ENCODE results near the gene VPS52. TPM values are rescaled to one million over a fixed set of nuclear protein-coding genes. Genes with fewer than 3 reads are reported as not detected.
"Not testable (repeated sequence)": the region's sequence is repeated elsewhere in the genome, so short reads cannot be mapped to it uniquely, and the experiment has no call there.

The VPS52 gene
- total RNA-seq, 2 experiments from 2014 or later: 50.4 to 73.5 TPM

DNA sequence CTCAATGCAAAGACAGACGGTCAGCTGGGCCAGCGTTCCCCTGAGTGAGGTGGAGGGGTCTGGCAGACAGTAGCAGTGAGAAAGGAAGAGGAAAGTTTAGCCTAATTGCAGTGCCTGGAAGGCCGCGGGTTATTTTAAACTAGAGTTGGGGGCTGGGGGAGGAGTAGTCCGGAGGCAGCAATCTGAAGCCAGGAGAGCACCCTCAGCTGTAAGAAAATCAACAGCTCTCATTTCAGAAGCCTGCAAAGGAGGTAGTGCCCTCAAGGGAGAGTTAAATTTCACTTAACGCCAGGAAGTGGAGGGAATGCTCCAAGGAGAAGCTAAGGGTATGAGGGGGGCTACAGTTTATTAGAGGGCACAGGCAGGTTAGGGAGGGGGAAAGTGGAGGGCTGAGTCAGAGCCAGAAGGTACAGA lies 36.4 kb downstream of the VPS52 start:
- no TSS peak for BruUV-seq (replicated peaks)
- TF ChIP-seq, protein P1, sequence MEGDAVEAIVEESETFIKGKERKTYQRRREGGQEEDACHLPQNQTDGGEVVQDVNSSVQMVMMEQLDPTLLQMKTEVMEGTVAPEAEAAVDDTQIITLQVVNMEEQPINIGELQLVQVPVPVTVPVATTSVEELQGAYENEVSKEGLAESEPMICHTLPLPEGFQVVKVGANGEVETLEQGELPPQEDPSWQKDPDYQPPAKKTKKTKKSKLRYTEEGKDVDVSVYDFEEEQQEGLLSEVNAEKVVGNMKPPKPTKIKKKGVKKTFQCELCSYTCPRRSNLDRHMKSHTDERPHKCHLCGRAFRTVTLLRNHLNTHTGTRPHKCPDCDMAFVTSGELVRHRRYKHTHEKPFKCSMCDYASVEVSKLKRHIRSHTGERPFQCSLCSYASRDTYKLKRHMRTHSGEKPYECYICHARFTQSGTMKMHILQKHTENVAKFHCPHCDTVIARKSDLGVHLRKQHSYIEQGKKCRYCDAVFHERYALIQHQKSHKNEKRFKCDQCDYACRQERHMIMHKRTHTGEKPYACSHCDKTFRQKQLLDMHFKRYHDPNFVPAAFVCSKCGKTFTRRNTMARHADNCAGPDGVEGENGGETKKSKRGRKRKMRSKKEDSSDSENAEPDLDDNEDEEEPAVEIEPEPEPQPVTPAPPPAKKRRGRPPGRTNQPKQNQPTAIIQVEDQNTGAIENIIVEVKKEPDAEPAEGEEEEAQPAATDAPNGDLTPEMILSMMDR (conservative IDR thresholded peaks at IDR 0.05; ENCODE audit: low read length): no peak
- TF ChIP-seq EZH2phosphoT487 (IDR thresholded peaks at IDR 0.05; ENCODE audit: borderline replicate concordance, low read depth, low read length): no peak
- POLR2A ChIA-PET: interaction anchor here (0.6 to 0.7 kb wide), 2 partner anchors 383 to 804 kb away, joined by 4 read pairs; no protein-coding TSS in a partner anchor

DNA sequence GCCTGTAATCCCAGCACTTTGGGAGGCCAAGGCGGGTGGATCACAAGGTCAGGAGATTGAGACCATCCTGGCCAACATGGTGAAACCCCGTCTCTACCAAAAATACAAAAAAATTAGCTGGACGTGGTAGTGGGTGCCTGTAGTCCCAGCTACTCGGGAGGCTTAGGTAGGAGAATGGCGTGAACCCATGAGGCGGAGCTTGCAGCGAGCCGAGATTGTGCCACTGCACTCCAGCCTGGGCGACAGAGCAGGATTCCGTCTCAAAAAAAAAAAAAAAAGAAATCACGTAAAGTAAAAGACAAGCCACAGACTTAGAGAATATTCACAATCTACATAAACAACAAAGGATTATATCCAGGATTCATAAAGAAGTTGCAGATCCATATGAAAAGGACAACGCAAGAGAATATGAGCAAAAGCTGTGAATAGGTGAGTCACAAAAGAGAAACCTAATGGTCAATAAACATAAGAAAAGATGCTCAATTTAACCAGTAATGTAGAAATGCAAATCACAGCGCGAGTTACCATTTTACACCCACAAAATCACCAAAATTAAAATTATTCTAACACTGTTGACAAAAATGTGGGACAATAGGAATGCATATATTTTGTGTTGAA lies 45.1 kb downstream of the VPS52 start:
- H3K36me3 ChIP-seq (ENCODE audit: insufficient read depth, low read length); H4K20me1 ChIP-seq (ENCODE audit: insufficient read depth, low read length); H3K27ac ChIP-seq (ENCODE audit: low read depth, low read length, poor library complexity, severe bottlenecking); H3K9me3 ChIP-seq (ENCODE audit: low read length); H3K4me3 ChIP-seq (ENCODE audit: low read depth, low read length, poor library complexity, severe bottlenecking); H3K4me2 ChIP-seq (ENCODE audit: low read length); H3K9me2 ChIP-seq (ENCODE audit: insufficient read depth, low read length); intact Hi-C loops (cut with micrococcal nuclease; ENCODE audit: unreplicated experiment); H3K79me2 ChIP-seq (ENCODE audit: insufficient read depth, low read depth, low read length); H2AFZ ChIP-seq (ENCODE audit: low read length); H3K4me1 ChIP-seq (ENCODE audit: insufficient read depth, low read length, poor library complexity, severe bottlenecking); CTCF ChIA-PET (ENCODE audit: unreplicated experiment); DNase-seq (ENCODE audit: low spot score); BruUV-seq (replicated peaks): not testable (repeated sequence)
- POLR2A ChIA-PET: interaction anchor here (1.5 kb wide), 1 partner anchor 18 kb away, joined by 3 read pairs; no protein-coding TSS in a partner anchor

More for the DNA sequence above, 36.4 kb downstream of the VPS52 start:
- no peak overlapping the region for H3K27ac ChIP-seq (ENCODE audit: low read depth, low read length, poor library complexity, severe bottlenecking)
- H3K4me2 ChIP-seq (ENCODE audit: low read length): no peak overlapping the region
- no peak overlapping the region for H3K4me3 ChIP-seq (ENCODE audit: low read depth, low read length, poor library complexity, severe bottlenecking)
- H3K36me3 ChIP-seq (ENCODE audit: insufficient read depth, low read length): no peaks in the 10 kb centered on the region
- no peaks in the 10 kb centered on the region for H3K4me1 ChIP-seq (ENCODE audit: insufficient read depth, low read length, poor library complexity, severe bottlenecking)
- no peaks in the 10 kb centered on the region for H3K9me3 ChIP-seq (ENCODE audit: low read length)
- no peaks in the 10 kb centered on the region for H3K79me2 ChIP-seq (ENCODE audit: insufficient read depth, low read depth, low read length)
- no peaks in the 10 kb centered on the region for H3K9me2 ChIP-seq (ENCODE audit: insufficient read depth, low read length)
- CTCF ChIA-PET (ENCODE audit: unreplicated experiment): interaction anchor here (0.9 kb wide), 1 partner anchor 13 kb away, joined by 6 read pairs; no protein-coding TSS in a partner anchor
- no peak for DNase-seq (ENCODE audit: low spot score)
- intact Hi-C loops (cut with micrococcal nuclease; ENCODE audit: unreplicated experiment): no loop called here
- H4K20me1 ChIP-seq (ENCODE audit: insufficient read depth, low read length): no peaks in the 10 kb centered on the region
- H2AFZ ChIP-seq (ENCODE audit: low read length): no peak overlapping the region

DNA sequence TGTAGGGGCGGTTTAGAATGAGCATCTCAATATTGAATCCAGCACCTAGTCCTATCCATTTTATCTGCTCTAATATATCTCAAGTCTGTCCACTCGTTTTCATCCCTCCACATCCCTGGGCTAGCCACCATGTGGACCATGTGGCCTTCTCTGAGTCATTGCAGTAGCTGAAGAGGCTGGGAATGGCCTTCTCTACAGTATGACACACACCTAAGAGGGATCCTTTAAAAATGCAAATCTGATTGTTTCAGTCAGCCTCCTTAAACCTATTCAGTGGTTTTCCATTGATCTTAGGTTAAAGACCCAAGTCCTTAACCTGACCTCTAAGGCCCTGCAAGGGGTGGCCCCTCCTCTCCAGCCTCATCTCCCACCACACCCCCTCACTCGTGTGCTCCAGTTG lies 54.0 kb downstream of the VPS52 start:
- Histone ChIP-seq H3K27ac (ENCODE audit: low read depth, low read length, poor library complexity, severe bottlenecking) (no peak overlapping the region), H4K20me1 (ENCODE audit: insufficient read depth, low read length) (no peaks in the 10 kb centered on the region), H3K79me2 (ENCODE audit: insufficient read depth, low read depth, low read length) (no peaks in the 10 kb centered on the region), H3K36me3 (ENCODE audit: insufficient read depth, low read length) (no peaks in the 10 kb centered on the region), H3K9me3 (ENCODE audit: low read length) (no peaks in the 10 kb centered on the region), H3K9me2 (ENCODE audit: insufficient read depth, low read length) (no peaks in the 10 kb centered on the region), H3K4me3 (ENCODE audit: low read depth, low read length, poor library complexity, severe bottlenecking) (no peak overlapping the region), H3K4me1 (ENCODE audit: insufficient read depth, low read length, poor library complexity, severe bottlenecking) (peaks cover 10% of the 10 kb centered on the region), H2AFZ (ENCODE audit: low read length) (no peak overlapping the region), H3K4me2 (ENCODE audit: low read length) (no peak overlapping the region)
- no TSS peak for BruUV-seq (replicated peaks)
- CTCF ChIA-PET (ENCODE audit: unreplicated experiment): no interaction called here
- TF ChIP-seq, protein P1 (conservative IDR thresholded peaks at IDR 0.05; ENCODE audit: low read length): no peak
- TF ChIP-seq EZH2phosphoT487 (IDR thresholded peaks at IDR 0.05; ENCODE audit: borderline replicate concordance, low read depth, low read length): no peak
- intact Hi-C loops (cut with micrococcal nuclease; ENCODE audit: unreplicated experiment): no loop called here
- POLR2A ChIA-PET: interaction anchor here (0.8 kb wide), 1 partner anchor 54 kb away, joined by 3 read pairs; the partner anchor contains the start of genes RPS18 and VPS52
- DNase-seq (ENCODE audit: low spot score): no peak
